Ectodermal cell (in vitro differentiated cells): ENCODE results near the gene NOTCH2.

Experiments
- H3K27ac ChIP-seq: 2 replicates; pipeline ENCODE4 v1.7.0; 2013; ENCODE audit warnings: mild to moderate bottlenecking, low read depth, low read length; ENCODE audit not compliant: insufficient read depth, poor library complexity, severe bottlenecking
- H3K27me3 ChIP-seq: 2 replicates; pipeline ENCODE4 v1.7.0; 2013; ENCODE audit warnings: mild to moderate bottlenecking, low read length; ENCODE audit not compliant: insufficient read depth, control insufficient read depth, poor library complexity, severe bottlenecking
- H3K36me3 ChIP-seq: one replicate; pipeline ENCODE4 v1.7.0; 2013; ENCODE audit warnings: low read length; ENCODE audit not compliant: control insufficient read depth, insufficient read depth
- H3K4me1 ChIP-seq: one replicate; pipeline ENCODE4 v1.7.0; 2013; ENCODE audit warnings: low read length; ENCODE audit not compliant: control insufficient read depth, insufficient read depth
- H3K4me3 ChIP-seq: 2 replicates; pipeline ENCODE4 v1.7.0; 2013; ENCODE audit warnings: low read depth, low read length, control low read depth; ENCODE audit not compliant: insufficient read depth
- H3K9me3 ChIP-seq: 2 replicates; pipeline ENCODE4 v1.7.0; 2013; ENCODE audit warnings: mild to moderate bottlenecking, low read length, moderate library complexity; ENCODE audit not compliant: control insufficient read depth
- WGBS, 2 experiments: methylation state at CpG; one replicate each; pipeline ENCODE4 v1.1.7; 2013; ENCODE audit warnings: missing lambda C conversion rate in 2 of 2; 5-methylcytosine and 5-hydroxymethylcytosine counted together

NOTCH2 gene

GRCh38 chr1:119879510-119880434, 189.7 kb downstream of the NOTCH2 start:
- Histone ChIP-seq H3K27me3 (no peaks in the 10 kb centered on the region), H3K4me1 (no peaks in the 10 kb centered on the region), H3K27ac (no peak overlapping the region), H3K4me3 (no peak overlapping the region), H3K9me3 (no peaks in the 10 kb centered on the region), H3K36me3 (no peaks in the 10 kb centered on the region)
- 93 to 94% methylated on average over 12 of the region's 12 CpGs for WGBS, 2 experiments

- H3K36me3 ChIP-seq = no peaks in the 10 kb centered on the region
- no peak overlapping the region for H3K27ac ChIP-seq
- no peaks in the 10 kb centered on the region for H3K27me3 ChIP-seq
- H3K4me1 ChIP-seq = no peaks in the 10 kb centered on the region
- no peak overlapping the region for H3K4me3 ChIP-seq
- no peaks in the 10 kb centered on the region for H3K9me3 ChIP-seq
Observed at GRCh38 chr1:119878171-119878570, 191.3 kb downstream of the NOTCH2 start.

- peaks cover 3% of the 10 kb centered on the region for H3K4me1 ChIP-seq
- 82 to 93% methylated on average over 1 to 2 of the region's 2 CpGs for WGBS, 2 experiments
- no peaks in the 10 kb centered on the region for H3K27me3 ChIP-seq
- H3K27ac ChIP-seq = no peak overlapping the region
- H3K36me3 ChIP-seq = no peaks in the 10 kb centered on the region
- H3K4me3 ChIP-seq = no peak overlapping the region
- no peaks in the 10 kb centered on the region for H3K9me3 ChIP-seq
Observed at GRCh38 chr1:119874186-119874585, 195.3 kb downstream of the NOTCH2 start.

- H3K27me3 ChIP-seq = no peaks in the 10 kb centered on the region
- no peaks in the 10 kb centered on the region for H3K36me3 ChIP-seq
- WGBS, 2 experiments = 87 to 94% methylated on average over 4 of the region's 4 CpGs
- no peak overlapping the region for H3K27ac ChIP-seq
- H3K9me3 ChIP-seq = no peaks in the 10 kb centered on the region
- peaks cover 3% of the 10 kb centered on the region for H3K4me1 ChIP-seq
- H3K4me3 ChIP-seq = no peak overlapping the region
Observed at GRCh38 chr1:119873135-119874015, 196.1 kb downstream of the NOTCH2 start.

GRCh38 chr1:119871881-119872280, 197.6 kb downstream of the NOTCH2 start:
- WGBS, 2 experiments = 94 to 98% methylated on average over 4 of the region's 4 CpGs
- Histone ChIP-seq H3K4me1 (peaks cover 3% of the 10 kb centered on the region), H3K4me3 (no peak overlapping the region), H3K27ac (no peak overlapping the region), H3K27me3 (no peaks in the 10 kb centered on the region), H3K36me3 (no peaks in the 10 kb centered on the region), H3K9me3 (no peaks in the 10 kb centered on the region)

GRCh38 chr1:119870917-119871596, 198.4 kb downstream of the NOTCH2 start:
- no peaks in the 10 kb centered on the region for H3K36me3 ChIP-seq
- peaks cover 3% of the 10 kb centered on the region for H3K4me1 ChIP-seq
- no peaks in the 10 kb centered on the region for H3K27me3 ChIP-seq
- 58 to 59% methylated on average over 20 of the region's 20 CpGs for WGBS, 2 experiments
- no peaks in the 10 kb centered on the region for H3K9me3 ChIP-seq
- no peak overlapping the region for H3K4me3 ChIP-seq
- H3K27ac ChIP-seq = no peak overlapping the region

- H3K4me1 ChIP-seq = peaks cover 3% of the 10 kb centered on the region
- WGBS, 2 experiments = 92 to 100% methylated on average over 1 of the region's 1 CpG
- H3K27ac ChIP-seq = no peak overlapping the region
- no peaks in the 10 kb centered on the region for H3K9me3 ChIP-seq
- no peak overlapping the region for H3K4me3 ChIP-seq
- no peaks in the 10 kb centered on the region for H3K36me3 ChIP-seq
- H3K27me3 ChIP-seq = no peaks in the 10 kb centered on the region
Observed at GRCh38 chr1:119869995-119870394, 199.5 kb downstream of the NOTCH2 start.

GRCh38 chr1:119868176-119868575, 201.3 kb downstream of the NOTCH2 start:
- no peaks in the 10 kb centered on the region for H3K27me3 ChIP-seq
- 83 to 95% methylated on average over 1 to 2 of the region's 2 CpGs for WGBS, 2 experiments
- H3K9me3 ChIP-seq = no peaks in the 10 kb centered on the region
- no peaks in the 10 kb centered on the region for H3K36me3 ChIP-seq
- peaks cover 3% of the 10 kb centered on the region for H3K4me1 ChIP-seq
- no peak overlapping the region for H3K27ac ChIP-seq
- no peak overlapping the region for H3K4me3 ChIP-seq

GRCh38 chr1:119866451-119866850, 203.0 kb downstream of the NOTCH2 start:
- Histone ChIP-seq H3K36me3 (no peaks in the 10 kb centered on the region), H3K4me1 (peaks cover 3% of the 10 kb centered on the region), H3K4me3 (no peak overlapping the region), H3K27me3 (no peaks in the 10 kb centered on the region), H3K27ac (no peak overlapping the region), H3K9me3 (no peaks in the 10 kb centered on the region)
- 90 to 91% methylated on average over 3 of the region's 3 CpGs for WGBS, 2 experiments

- H3K27me3 ChIP-seq = no peaks in the 10 kb centered on the region
- no peaks in the 10 kb centered on the region for H3K9me3 ChIP-seq
- H3K4me3 ChIP-seq = no peak overlapping the region
- H3K27ac ChIP-seq = no peak overlapping the region
- H3K36me3 ChIP-seq = no peaks in the 10 kb centered on the region
- WGBS, 2 experiments = 84 to 89% methylated on average over 3 to 4 of the region's 4 CpGs
- no peaks in the 10 kb centered on the region for H3K4me1 ChIP-seq
Observed at GRCh38 chr1:119865627-119866026, 203.8 kb downstream of the NOTCH2 start.
